ENCODE results near the gene RHBDF2.

The RHBDF2 gene

DNA sequence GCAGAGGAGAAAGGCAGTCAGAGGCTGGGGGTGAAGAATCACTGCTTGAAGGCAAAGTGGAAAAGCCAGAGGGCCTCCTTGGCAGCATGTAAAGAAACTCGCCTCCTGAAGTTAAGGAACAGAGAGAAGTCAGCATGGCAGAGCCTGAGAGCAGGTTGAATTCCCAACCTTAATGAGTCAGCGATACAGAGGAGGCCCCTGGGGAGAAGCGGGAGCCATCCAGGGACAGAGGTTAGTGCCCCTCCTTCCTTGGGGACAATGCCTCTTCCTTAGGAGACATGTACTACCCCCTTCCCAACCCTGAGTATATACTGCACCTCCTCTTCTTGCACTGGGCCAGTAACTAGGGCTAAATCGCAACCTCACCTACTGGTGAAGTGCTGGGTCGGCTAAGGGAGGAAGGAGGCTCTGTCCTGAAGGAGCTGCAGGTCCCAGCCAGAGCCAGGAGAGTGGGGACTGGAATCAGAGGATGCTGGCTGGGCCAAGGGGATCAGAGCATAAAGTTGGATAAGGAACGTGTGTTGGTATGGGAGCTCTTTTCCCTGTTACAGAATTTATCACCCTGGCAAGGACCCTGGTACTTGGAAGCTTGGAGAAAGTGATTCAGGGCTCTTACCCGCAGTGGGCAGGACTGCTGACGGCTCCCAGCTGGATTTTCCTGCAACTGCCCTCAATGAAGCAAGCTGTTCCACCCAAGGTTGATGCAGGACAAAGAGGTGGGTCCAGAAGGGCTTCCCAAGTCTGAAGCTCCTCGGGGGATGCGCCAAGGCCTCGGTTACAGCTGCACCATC lies 39.3 kb downstream of the RHBDF2 start:
- no peak for DNase-seq (ENCODE audit: low read depth in 3 of 3)

DNA sequence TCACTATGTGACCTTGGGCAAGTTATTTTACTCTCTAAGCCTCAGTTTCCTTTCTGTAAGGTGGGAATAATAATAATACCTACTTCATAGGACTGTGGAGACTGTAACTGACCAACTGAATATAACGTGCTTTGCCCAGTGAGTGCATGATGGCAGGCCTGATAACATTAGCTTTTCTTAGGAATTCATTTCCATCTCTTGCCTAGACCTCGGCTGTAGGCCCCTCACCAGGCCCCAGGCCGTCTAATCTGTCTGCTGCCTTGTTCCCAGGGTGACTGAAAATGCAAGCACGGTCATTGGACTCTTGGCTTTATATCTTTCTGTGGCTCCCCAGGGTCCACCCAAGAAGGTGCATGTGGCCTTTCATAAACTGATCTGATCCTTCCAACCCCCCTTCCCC lies 41.5 kb downstream of the RHBDF2 start:
- DNase-seq (ENCODE audit: low read depth in 3 of 3), result no peak

DNA sequence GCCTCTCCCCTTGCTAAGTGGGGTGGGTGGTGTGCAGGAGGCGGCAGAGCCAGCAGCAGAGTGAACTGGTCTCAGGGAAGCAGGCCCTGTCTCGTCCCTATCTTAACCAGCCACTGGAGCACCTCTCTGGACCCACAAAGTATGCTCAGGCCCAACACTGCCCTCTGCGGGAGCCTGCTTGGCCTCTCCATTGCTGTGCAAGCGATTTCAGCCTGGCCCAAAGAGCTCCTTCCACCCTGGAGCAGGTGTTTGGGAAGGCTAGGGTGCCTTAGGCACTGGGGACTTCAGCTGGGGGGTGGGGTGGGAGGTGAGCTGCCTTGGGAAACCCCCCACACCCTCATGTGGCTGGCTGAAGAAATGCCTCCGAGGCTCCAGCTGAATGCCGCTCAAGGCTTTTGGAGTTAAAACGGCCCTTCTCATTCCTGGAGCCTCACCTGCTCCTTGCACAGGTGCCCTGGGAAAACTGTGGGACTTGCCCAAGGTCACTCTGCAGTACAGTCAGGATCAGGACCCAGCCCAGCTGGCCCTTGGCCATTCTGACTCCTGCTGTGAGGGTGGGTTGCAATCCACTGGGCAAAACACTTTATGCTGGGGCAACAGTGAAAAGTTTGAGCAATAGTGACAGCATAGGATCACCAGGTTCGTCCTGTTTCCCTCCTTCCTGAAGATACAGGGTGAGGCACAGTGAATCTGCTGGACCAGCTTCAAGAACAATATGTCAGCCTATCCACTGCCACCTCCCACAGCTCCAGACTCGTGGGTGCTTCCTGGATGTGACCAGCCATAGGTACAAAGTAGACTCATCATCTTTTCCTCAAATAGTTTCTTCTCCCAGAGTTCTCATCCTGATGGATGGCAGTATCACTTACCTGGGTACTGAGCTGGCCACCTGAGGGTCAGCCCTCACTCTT lies 42.4 kb downstream of the RHBDF2 start:
- no peak for DNase-seq (ENCODE audit: low read depth in 3 of 3)

DNA sequence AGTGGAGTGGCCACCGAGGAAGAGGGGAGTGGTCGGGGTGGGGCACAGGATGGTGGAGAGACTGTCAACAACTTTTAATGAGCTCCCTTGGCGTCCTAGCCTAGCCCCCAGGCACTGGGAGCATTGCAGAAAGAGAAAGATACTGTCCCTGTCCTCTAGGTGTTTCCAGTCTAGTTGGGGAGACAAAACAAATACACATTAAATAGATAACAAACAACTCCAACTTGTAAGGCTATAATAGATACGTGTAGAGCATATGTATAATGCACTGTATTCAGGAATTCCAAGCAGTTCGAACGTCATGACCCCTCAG lies 47.8 kb downstream of the RHBDF2 start:
- DNase-seq (ENCODE audit: low read depth in 3 of 3), result no peak

DNA sequence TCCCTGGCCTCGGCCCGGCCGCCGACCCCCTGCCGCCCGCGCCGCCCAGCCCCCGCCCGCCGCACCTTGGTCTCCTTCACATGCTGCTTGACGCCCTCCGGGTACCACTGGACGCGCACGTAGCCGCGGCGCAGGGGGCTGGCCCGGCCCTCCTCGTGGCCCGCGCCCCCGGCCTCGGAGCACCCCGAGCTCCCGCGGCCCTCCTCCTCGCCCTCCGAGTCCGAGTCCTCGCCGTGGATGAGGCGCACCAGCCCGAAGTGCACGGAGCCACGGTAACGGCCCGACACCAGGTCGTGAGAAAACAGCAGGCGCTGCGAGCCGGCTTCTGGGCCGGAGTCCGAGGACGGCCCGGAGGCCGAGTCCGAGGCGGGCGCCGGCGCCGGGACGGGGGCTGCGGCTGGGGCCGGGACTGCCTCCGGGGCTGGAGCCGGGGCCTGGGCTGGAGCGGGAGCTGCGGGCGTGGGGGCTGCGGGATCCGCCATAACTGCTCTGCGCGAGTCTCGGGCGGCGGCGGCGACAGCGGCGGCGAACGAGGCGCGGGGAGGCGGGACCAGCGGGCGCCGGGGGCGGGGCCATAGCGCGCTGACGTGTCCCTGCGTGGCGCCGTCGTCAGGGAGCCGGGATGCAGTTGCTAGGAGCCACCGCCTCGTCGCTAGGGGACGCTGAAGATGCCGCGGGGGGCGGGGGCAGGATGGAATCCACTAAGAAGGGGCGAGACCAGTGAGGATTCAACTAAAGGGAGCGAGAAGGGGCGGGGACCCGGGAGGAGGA lies 48.4 kb downstream of the RHBDF2 start, which contains the start of gene UBE2O:
TSS of gene UBE2O (minus strand) at position 493 of the 771 bp plus-strand sequence. CDS start at position 482, 11 bp downstream.
- peak; percentile 80 to 91 (median 86) for DNase-seq (ENCODE audit: low read depth in 3 of 3)

DNA sequence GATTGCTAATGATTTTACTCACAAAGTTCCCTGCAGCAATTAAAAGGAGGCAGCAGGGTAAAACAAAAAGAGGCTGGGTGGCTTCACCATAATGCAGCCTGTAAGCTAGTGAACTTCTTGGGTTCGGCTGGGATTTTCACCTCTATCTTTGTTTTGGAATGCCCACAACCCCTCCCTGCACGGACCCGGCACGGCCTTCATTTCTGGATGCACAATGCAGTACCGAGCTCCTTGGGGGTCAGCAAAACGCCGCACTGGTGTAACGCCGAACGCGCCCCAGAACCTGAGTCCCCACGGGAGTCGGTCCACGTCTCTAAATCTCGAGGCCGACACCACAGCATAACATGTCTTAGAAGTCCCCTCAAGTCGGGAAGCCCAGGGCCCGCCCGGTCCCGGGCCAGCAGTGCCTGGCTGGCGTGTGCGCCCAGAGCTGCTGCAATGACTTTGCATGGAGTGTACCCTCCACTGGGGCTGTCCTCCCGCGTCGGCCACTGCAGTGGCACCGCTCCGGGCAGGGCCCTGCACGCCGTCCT lies 49.0 kb downstream of the RHBDF2 start:
- DNase-seq (ENCODE audit: low read depth in 3 of 3), result peak in 1 of 3 experiments; percentile 20

DNA sequence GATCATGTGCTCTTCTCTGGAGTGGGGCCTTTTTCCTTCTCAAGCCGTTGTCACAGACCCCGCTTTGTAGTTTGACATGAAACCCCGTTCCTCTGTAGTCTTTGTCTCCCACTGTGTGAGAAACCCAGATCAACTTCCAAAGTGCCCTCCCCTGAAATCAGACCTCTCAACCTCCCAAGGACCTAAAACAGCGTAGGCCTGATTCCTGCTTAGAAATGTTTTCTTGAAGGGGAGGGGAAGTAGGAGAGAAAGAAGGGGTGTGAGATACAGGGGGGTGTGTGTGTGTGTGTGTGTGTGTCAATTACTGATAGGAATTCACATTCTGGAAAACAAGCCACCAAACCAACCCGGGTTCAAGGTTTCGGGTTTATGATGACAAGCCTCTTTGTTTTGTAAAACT lies 49.7 kb downstream of the RHBDF2 start:
- no peak for DNase-seq (ENCODE audit: low read depth in 3 of 3)

DNA sequence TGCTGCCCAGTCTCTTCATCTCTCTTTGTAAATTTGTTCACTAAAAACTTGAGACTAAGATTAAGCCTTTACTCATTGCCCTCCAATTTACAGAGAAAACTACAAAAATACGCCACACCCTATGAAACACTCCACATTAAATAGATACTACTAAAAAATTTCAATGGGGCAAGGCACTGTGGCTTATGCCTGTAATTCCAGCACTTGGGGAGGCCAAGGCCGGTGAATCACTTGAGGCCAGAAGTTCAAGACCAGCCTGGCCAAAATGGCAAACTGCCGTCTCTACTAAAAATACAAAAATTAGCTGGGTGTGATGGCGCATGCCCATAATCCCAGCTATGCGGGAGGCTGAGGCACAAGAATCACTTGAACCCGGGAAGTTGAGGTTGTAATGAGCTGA lies 52.1 kb downstream of the RHBDF2 start:
- DNase-seq (ENCODE audit: low read depth in 3 of 3), result no peak

DNA sequence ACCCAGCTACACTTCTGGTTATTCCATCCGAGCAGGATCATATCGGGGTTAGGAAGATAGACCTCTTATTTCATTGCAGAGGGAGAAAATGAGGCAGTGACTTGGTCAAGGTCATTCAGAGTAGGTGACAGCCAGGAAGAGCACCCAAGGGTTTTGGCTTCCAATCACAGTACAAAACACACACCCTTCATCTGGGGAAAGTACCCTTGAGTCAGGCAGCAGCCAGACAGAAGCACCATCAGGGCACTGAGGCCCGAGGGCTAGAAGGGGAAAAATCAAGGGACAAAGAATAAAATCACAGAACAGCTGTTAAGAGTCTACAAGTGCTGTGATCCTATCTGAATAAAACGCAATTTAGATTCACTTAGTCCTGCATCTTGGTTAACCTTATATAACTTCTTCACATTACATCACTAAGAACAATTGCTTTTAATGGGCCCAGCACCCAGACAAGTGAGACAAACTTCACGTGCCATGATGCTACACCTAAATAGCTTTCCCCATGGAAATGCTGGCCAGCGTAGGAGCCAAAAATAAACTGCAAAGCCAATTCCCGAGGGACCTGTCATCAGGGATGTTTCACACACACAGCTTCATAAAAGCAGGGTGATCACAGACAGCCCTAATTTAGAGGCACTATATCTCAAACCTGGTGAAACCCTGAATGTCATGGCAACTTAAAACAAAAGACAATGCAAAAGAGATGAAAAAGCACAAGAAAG lies 53.1 kb downstream of the RHBDF2 start:
- no peak for DNase-seq (ENCODE audit: low read depth in 3 of 3)

DNA sequence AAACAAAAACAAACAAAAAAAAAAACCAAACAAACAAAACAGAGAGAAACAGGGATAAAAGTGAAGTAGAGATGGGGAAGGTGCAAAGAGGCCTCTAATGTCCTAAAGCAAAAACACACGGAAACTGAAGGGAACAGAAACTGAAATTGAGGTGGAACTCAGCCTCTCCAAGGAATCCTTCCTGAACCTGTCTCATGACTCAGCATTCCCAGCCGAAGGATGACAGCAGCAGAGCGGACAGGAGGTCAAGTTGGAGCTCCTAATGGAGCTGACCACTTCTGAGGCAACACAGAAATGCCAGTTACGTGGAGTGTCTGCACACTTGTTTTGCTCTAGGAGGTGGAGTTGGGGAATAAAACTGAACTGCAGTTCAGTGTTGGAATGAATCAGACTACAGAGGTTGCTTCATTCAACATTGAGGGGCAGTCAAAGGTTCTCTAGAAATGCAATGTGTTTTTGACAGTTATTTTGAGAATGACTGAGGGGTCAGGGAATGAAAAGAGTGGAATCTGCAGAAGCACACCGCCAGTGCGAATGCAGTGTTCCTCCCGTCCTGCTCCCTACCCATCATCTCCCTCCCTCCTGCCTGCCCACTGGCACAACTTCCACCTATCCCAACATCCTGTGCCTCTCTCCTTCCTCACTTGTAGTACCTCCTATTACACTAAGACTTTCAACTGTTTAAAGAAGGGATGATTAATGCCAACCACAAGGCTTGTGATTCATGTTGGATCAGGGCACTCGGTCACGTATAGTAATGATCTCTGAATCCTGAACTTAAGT lies 54.6 kb downstream of the RHBDF2 start:
- no peak for DNase-seq (ENCODE audit: low read depth in 3 of 3)

DNA sequence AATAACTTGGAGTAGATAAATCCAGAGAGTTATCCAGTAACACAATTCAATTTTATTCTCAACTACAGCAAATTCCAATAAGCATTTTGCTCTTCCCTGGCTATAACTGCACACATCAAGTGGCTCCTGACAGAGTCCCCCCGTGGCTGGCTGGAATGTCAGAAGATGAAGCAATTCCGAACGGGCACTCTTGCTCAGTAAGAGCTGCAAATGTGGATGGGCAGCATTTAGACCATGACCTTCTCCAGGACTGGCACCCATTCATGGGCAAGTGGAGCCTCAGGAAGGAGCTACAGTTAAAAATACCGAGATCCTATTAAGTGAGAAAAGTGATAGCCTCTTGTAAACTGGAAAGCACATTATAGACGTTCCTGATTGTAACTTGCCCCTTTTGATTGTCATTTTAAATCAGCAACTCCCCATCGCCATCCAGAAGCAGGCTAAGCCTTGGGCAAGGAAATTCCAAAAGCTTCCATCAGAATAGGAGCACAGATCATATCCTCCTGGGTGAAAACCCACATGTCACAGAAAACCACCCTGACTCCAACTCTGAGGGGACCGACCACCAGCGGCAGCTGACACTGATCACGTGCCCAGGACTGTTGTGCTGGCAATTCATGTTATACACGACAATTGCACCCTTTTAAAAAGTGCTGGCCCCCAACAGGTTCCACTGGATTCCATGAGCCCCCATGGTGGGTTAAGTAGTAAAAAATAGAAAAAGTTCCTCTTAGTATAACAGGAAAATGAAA lies 55.4 kb downstream of the RHBDF2 start:
- no peak for DNase-seq (ENCODE audit: low read depth in 3 of 3)

DNA sequence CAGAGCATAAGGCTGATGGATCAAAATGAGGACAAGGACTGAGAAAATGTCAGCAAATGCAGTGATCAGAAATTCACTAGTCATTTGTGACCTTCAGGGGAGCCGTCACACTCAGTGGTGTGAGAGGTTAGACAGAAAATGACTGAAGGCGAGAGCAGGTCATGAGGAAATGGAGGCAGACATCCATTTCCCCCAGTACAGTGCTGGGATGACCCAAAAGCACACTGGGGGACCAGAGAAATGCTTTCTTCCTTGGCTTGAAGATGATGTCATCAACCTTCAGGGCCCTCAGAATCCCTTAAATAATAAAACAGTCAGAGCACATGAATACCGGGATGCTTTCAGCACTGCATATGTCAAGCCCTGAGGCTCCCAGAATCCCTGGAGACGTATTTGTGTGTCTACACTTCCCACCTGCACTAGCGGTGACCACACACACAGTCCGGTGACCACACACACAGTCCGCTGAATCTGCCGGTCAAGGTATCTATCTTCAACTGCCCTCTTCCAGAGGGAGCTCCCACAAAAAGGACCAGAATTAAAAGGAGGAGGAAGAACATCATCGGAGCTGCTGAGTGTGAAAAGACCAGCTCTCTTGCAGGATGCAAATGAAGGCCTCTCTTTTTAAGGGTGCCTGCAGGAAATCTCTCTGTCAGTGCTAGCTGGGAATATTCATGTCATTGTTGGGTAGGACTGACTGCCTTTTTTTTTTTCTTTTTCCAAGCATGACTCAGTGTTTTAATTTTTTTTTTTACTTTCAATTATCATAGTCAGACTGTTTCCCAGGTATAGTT lies 56.5 kb downstream of the RHBDF2 start:
- DNase-seq (ENCODE audit: low read depth in 3 of 3), result no peak

DNA sequence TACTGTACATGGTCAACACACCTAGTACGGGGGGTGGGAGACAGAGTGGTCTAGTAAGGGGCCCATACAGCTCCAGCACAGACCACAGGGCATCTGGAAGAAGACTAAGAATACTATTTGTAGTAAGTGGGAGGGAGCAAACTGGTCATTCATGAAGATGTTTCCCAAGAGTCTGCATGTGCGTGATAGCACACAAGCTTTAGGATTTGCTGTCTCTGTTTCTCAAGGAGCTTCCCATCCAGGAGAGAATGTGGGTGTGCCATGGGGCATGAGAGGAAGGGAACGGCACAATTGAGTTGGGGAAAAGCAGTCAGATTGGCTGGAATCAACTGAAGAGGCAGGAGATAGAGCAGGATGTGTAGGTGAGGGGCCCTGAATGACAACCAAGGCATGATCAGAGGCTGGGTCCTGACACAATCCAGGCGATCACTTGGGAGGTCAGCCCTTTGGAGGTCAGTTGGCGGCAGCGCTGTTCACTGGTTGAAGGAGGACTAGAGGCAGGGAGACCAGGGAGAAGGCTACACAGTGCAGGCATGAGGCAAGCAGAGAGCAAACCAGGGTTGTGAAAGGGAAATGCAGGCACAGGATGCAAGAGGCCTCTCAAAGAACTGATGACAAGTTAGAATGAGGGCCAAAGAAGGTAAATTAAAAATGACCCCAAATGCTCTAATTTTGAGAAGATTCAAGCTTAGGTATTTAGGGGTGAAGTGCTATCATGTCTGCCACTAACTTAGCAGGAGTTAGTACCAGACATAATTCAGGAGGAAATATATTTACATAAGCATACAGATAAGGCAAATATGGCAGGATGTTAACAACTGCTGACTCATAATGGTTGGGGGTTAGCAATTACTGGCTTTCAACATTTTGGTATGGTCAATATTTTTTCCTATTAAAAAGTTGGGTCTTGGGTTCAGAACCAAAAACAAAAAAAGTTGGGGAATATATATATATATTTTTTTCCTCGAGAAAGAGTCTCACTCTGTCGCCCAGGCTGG lies 58.6 kb downstream of the RHBDF2 start:
- no peak for DNase-seq (ENCODE audit: low read depth in 3 of 3)

DNA sequence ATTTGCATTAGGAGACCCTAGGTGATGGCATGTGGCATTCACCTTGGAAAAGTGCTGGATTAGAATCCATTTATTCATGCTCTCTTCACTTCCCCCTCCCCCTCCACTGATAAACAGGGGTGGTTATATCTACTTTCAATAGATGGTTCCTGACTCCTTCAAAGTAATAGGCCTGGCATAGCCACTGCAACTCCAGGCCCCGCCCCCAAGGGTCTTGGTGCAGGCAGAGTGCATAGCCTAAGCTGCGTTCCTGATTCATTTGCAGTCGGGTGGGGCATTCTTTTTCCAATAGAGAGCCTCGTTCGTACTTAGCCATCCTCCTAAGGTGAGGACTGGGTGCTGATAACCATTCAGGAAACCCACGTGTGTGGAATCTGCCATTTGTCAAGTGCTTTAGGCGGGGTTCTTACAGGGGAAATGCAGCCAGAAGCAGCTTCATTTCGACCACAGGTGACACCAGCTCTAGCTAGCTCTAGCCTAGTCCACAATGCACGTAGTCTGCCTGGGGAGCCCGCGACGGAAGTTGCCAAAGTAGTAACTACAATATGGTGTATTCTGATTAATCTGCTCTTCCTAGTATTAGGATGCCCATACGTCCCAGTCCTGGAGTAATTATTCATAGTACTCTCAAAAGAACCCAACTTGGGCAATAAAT lies 59.4 kb downstream of the RHBDF2 start:
- DNase-seq (ENCODE audit: low read depth in 3 of 3), result no peak

DNA sequence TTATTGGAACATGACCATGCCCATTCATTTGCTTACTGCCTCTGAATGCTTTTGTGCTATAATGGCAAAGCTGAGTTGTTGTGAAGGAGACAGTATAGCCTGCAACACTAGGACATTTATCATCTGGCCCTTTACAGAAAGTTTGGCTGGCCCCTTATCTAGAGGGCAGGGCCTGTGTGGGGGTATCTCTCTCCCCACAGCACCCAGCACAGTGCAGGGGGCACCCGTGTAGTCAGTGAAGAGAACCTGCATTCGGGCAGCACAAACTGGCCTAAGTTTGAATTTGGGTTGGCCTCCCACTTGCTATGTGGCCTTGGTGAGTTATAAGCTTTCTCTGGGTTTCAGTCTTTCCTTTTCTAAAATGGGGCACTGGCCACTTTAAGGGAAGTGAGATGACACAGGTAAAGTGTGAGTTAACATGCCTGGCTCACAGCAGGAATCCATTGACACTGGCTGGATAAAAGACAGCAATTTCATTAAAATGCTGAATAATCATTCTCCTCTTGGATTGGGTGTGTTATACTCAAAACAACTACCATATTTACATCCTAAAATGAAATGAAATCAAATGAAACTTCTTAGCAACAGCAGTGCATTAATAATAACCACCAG lies 60.4 kb downstream of the RHBDF2 start:
- no peak for DNase-seq (ENCODE audit: low read depth in 3 of 3)

DNA sequence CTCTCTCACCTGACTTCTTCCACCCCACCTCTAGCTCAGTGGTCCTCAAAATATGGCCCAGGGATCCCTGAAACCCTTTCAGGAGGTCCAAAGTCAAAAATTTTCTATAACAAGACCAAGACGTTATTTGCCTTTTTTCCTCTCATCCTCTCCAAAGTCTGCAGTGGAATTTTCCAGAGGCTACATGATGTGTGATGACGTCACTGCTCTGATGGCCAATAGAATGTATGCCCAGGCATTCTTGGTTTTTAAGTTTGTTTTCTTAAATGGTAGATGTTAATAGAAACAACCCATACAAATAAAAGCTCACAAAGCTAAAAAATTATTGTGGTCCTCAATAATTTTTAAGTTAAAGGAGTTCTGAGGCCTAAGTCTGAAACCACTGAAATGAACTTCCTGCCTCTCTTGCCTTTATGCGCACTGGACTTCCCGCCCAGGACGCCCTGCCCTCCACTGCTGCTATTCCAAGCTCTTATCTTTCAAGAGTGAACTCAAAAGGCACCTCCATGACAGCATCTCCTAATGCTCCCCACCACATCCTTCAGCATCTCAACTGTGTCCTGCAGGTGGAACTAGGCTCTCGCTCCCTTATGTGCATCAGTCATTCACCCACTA lies 61.8 kb downstream of the RHBDF2 start:
- DNase-seq (ENCODE audit: low read depth in 3 of 3), result no peak

Data from stimulated activated CD4-positive, alpha-beta T cell treated with anti-CD3 and anti-CD28 coated beads, TNF-alpha, amount 100 ng/mL, for 24 hours (primary cell).